ENCODE results near the gene FXYD7. TPM values are rescaled to one million over a fixed set of nuclear protein-coding genes. Genes with fewer than 3 reads are reported as not detected.

FXYD7 gene
- total RNA-seq, 1 experiment from 2014 or later: 0.71 TPM

GRCh38 chr19:35150445-35150844 is 7.4 kb downstream of the FXYD7 start:
- ChIA-PET POLR2A (no interaction called here), RAD21 (ENCODE audit: low non-redundant PET in 1 of 2, low total read pairs in 2 of 2, uncharacterized antibody in 2 of 2, unreplicated experiment in 2 of 2) (no interaction called here), CTCF (no interaction called here)
- H3K9ac ChIP-seq (ENCODE audit: low read length): no peak overlapping the region
- TF ChIP-seq ZNF274 (IDR thresholded peaks at IDR 0.05; ENCODE audit: low read depth, low read length): no peak
- no peak for TF ChIP-seq ZFX (IDR thresholded peaks at IDR 0.05)
- no peak for TF ChIP-seq POLR2A (IDR thresholded peaks at IDR 0.05; ENCODE audit: borderline replicate concordance, extremely low read depth, insufficient read depth, insufficient read length)
- no peak for TF ChIP-seq ATF3 (IDR thresholded peaks at IDR 0.05)
- TF ChIP-seq TCF7L2 (IDR thresholded peaks at IDR 0.05; ENCODE audit: borderline replicate concordance, extremely low read depth, insufficient read depth, insufficient read length): no peak
- no peak for TF ChIP-seq CEBPB (IDR thresholded peaks at IDR 0.05; ENCODE audit: low read depth)
- no peak for TF ChIP-seq CBX3 (IDR thresholded peaks at IDR 0.05; ENCODE audit: low read depth)
- TF ChIP-seq JUND (IDR thresholded peaks at IDR 0.05): no peak
- TF ChIP-seq YY1 (IDR thresholded peaks at IDR 0.05; ENCODE audit: extremely low read depth, insufficient replicate concordance, low read depth, low read length): no peak
- no peak for TF ChIP-seq SIN3A (IDR thresholded peaks at IDR 0.05; ENCODE audit: low read depth)
- peaks cover 12% of the 10 kb centered on the region; the same call in 1 of the 2 replicates for H3K79me2 ChIP-seq (ENCODE audit: insufficient read depth, low read length)
- no peak overlapping the region for H3K4me3 ChIP-seq (replicated peaks in 1 of 2; ENCODE audit: low read depth in 1 of 2, low read length in 2 of 2)
- ATAC-seq: no peak
- no peaks in the 10 kb centered on the region for H3K9me3 ChIP-seq (ENCODE audit: control insufficient read depth in 1 of 2, insufficient read depth in 1 of 2, low read depth in 1 of 2, low read length in 2 of 2)
- H3K27ac ChIP-seq (ENCODE audit: low read depth, low read length): no peak overlapping the region
- H3K4me1 ChIP-seq (ENCODE audit: control insufficient read depth in 1 of 2, insufficient read depth in 2 of 2, low read length in 2 of 2): peaks cover 9 to 32% of the 10 kb centered on the region in 2 experiments
- no TSS peak for BruUV-seq (replicated peaks)
- H3K9me2 ChIP-seq (ENCODE audit: insufficient read depth): no peaks in the 10 kb centered on the region
- DNase-seq (ENCODE audit: low read depth, low spot score): no peak
- H3K36me3 ChIP-seq (ENCODE audit: control insufficient read depth in 1 of 2, insufficient read depth in 2 of 2, low read length in 2 of 2): no peaks in the 10 kb centered on the region
- H3K27me3 ChIP-seq (ENCODE audit: insufficient read depth, low read length): no peaks in the 10 kb centered on the region
- no peak overlapping the region for H3K4me2 ChIP-seq (ENCODE audit: low read length)
- intact Hi-C loops (cut with micrococcal nuclease): no loop called here
- H4K20me1 ChIP-seq (ENCODE audit: insufficient read depth): no peaks in the 10 kb centered on the region
- H2AFZ ChIP-seq (ENCODE audit: low read depth, low read length, poor library complexity, severe bottlenecking): no peak overlapping the region

- RAD21 ChIA-PET (ENCODE audit: low non-redundant PET in 1 of 2, low total read pairs in 2 of 2, uncharacterized antibody in 2 of 2, unreplicated experiment in 2 of 2): no interaction called here
- DNase-seq (ENCODE audit: low read depth, low spot score): no peak
- no TSS peak for BruUV-seq (replicated peaks)
- TF ChIP-seq TCF7L2 (IDR thresholded peaks at IDR 0.05; ENCODE audit: borderline replicate concordance, extremely low read depth, insufficient read depth, insufficient read length): no peak
- TF ChIP-seq CTCF (IDR thresholded peaks at IDR 0.05 in 2 of 3, conservative IDR thresholded peaks at IDR 0.05 in 1 of 3; ENCODE audit: borderline replicate concordance in 1 of 3, insufficient read depth in 1 of 3, low read depth in 2 of 3, low read length in 2 of 3): 0 out of 6 replicates have a peak, but pooled peaks of 1 of the 3 experiments have one; percentile 13
- TF ChIP-seq POLR2A (IDR thresholded peaks at IDR 0.05; ENCODE audit: borderline replicate concordance, extremely low read depth, insufficient read depth, insufficient read length): no peak
- no peak for ATAC-seq
- H3K4me3 ChIP-seq (replicated peaks in 1 of 2; ENCODE audit: low read depth in 1 of 2, low read length in 2 of 2): no peak overlapping the region
- CTCF ChIA-PET: interaction anchor here (1.0 to 1.5 kb wide), 3 partner anchors 9 to 37 kb away, joined by 3 to 9 read pairs (median 7); partner anchors contain the start of gene FXYD7
- POLR2A ChIA-PET: interaction anchor here (0.7 kb wide), 1 partner anchor 30 kb away, joined by 3 read pairs; no protein-coding TSS in a partner anchor
- no peaks in the 10 kb centered on the region for H3K9me2 ChIP-seq (ENCODE audit: insufficient read depth)
- H3K9me3 ChIP-seq (ENCODE audit: control insufficient read depth in 1 of 2, insufficient read depth in 1 of 2, low read depth in 1 of 2, low read length in 2 of 2): no peaks in the 10 kb centered on the region
- no peak overlapping the region for H3K27ac ChIP-seq (ENCODE audit: low read depth, low read length)
- peaks cover 8 to 41% of the 10 kb centered on the region in 2 experiments for H3K4me1 ChIP-seq (ENCODE audit: control insufficient read depth in 1 of 2, insufficient read depth in 2 of 2, low read length in 2 of 2)
- no peak overlapping the region for H3K9ac ChIP-seq (ENCODE audit: low read length)
- no peak overlapping the region for H3K4me2 ChIP-seq (ENCODE audit: low read length)
- intact Hi-C loops (cut with micrococcal nuclease): no loop called here
- no peaks in the 10 kb centered on the region; a peak in 1 of 4 replicates for H3K36me3 ChIP-seq (ENCODE audit: control insufficient read depth in 1 of 2, insufficient read depth in 2 of 2, low read length in 2 of 2)
- H2AFZ ChIP-seq (ENCODE audit: low read depth, low read length, poor library complexity, severe bottlenecking): no peak overlapping the region
- peaks cover 22% of the 10 kb centered on the region; the same call in 1 of the 2 replicates for H3K79me2 ChIP-seq (ENCODE audit: insufficient read depth, low read length)
- H3K27me3 ChIP-seq (ENCODE audit: insufficient read depth, low read length): no peaks in the 10 kb centered on the region
- H4K20me1 ChIP-seq (ENCODE audit: insufficient read depth): no peaks in the 10 kb centered on the region
Measured at GRCh38 chr19:35151273-35152065, 8.4 kb downstream of the FXYD7 start.

Data from HCT116 (cell line).